Lower lobe of right lung (tissue), 2 donors: Measurements from ENCODE around the gene PKD2. TPM values are rescaled to one million over a fixed set of nuclear protein-coding genes. Genes with fewer than 3 reads are reported as not detected.
"Not testable (repeated sequence)": the region's sequence is repeated elsewhere in the genome, so short reads cannot be mapped to it uniquely, and the experiment has no call there.

Experiments used
- ATAC-seq, 2 donors: fragments of 200-7000 bp; cut with Tn5 transposase; one replicate each; pipeline ENCODE4 v1.9.1; 2020 to 2022; ENCODE audit warnings: mild to moderate bottlenecking in 2 of 2, moderate library complexity in 2 of 2
- DNase-seq: peaks from one replicate; pipeline ENCODE4 v3.0.0-alpha.2; 2020
- H3K27ac ChIP-seq: fragments of 200-600 bp; one replicate; pipeline ENCODE4 v1.8.0; 2022
- H3K27me3 ChIP-seq: fragments of 200-600 bp; one replicate; pipeline ENCODE4 v1.8.0; 2022; ENCODE audit warnings: low read depth
- H3K36me3 ChIP-seq: fragments of 200-600 bp; one replicate; pipeline ENCODE4 v1.8.0; 2022; ENCODE audit warnings: mild to moderate bottlenecking
- H3K4me1 ChIP-seq: fragments of 200-600 bp; one replicate; pipeline ENCODE4 v1.8.0; 2022
- H3K4me3 ChIP-seq: fragments of 200-600 bp; one replicate; pipeline ENCODE4 v1.8.0; 2022; ENCODE audit warnings: mild to moderate bottlenecking
- H3K9me3 ChIP-seq: fragments of 200-600 bp; one replicate; pipeline ENCODE4 v1.8.0; 2022
- CTCF ChIP-seq: fragments of 200-600 bp; IDR thresholded peaks from one replicate; pipeline ENCODE4 v1.8.0; 2022; ENCODE audit warnings: antibody characterized with exemption, mild to moderate bottlenecking
- intact Hi-C: fragments of 100-400 bp; cut with DNase I; formaldehyde crosslinking; loops from one replicate; pipeline ENCODE4 v1.11.0; 2022
- total RNA-seq: library from RNA; stranded (reverse); fragmentation: NEBNext Ultra II Directional; extraction: Animal tissue kit (Norgen Biotek cat#: 25700); gene quantifications from one replicate; pipeline ENCODE4 v1.2.1, GENCODE V29; 2021
- donor health status: DM: no; HTN: yes; CAD: no; lungs with severe emphysema.

The PKD2 gene
- total RNA-seq, 1 donor from 2014 or later = 21.4 TPM

GRCh38 chr4:88015659-88016295 lies 8.3 kb downstream of the PKD2 start:
- TF ChIP-seq CTCF = no peak
- ATAC-seq = no peak
- H3K36me3 ChIP-seq = peaks cover 14% of the 10 kb centered on the region

GRCh38 chr4:88017516-88018297 lies 10.3 kb downstream of the PKD2 start:
- Histone ChIP-seq H3K9me3 (no peaks in the 10 kb centered on the region), H3K4me1 (peaks cover 17% of the 10 kb centered on the region), H3K36me3 (peaks cover 21% of the 10 kb centered on the region), H3K27ac (peak overlapping the region; percentile 70), H3K27me3 (no peaks in the 10 kb centered on the region), H3K4me3 (no peak overlapping the region)
- intact Hi-C loops = no loop called here
- DNase-seq = no peak
- TF ChIP-seq CTCF = no peak
- ATAC-seq = peak; percentile 60 to 70

More at GRCh38 chr4:88015659-88016295, 8.3 kb downstream of the PKD2 start:
- H3K9me3 ChIP-seq = no peaks in the 10 kb centered on the region
- H3K4me3 ChIP-seq = no peak overlapping the region
- DNase-seq = no peak
- no peak overlapping the region for H3K27ac ChIP-seq
- no peaks in the 10 kb centered on the region for H3K27me3 ChIP-seq
- intact Hi-C loops = no loop called here
- peaks cover 32% of the 10 kb centered on the region for H3K4me1 ChIP-seq

GRCh38 chr4:88018466-88018865 lies 11.0 kb downstream of the PKD2 start:
- no peaks in the 10 kb centered on the region for H3K9me3 ChIP-seq
- ATAC-seq = no peak
- H3K4me1 ChIP-seq = peaks cover 13% of the 10 kb centered on the region
- peaks cover 21% of the 10 kb centered on the region for H3K36me3 ChIP-seq
- intact Hi-C loops = no loop called here
- no peak overlapping the region for H3K4me3 ChIP-seq
- H3K27ac ChIP-seq = peak overlapping the region; percentile 70
- no peak for TF ChIP-seq CTCF
- no peak for DNase-seq
- no peaks in the 10 kb centered on the region for H3K27me3 ChIP-seq

- H3K27ac ChIP-seq = no peak overlapping the region
- no peaks in the 10 kb centered on the region for H3K27me3 ChIP-seq
- H3K9me3 ChIP-seq = peaks cover 9% of the 10 kb centered on the region
- no peak for DNase-seq
- no peak overlapping the region for H3K4me3 ChIP-seq
- peaks cover 8% of the 10 kb centered on the region for H3K4me1 ChIP-seq
- no peak for TF ChIP-seq CTCF
- H3K36me3 ChIP-seq = peaks cover 21% of the 10 kb centered on the region
- no peak for ATAC-seq
- intact Hi-C loops = no loop called here
These were observed 14.4 kb downstream of the PKD2 start for GRCh38 chr4:88021824-88022223.

- ATAC-seq = no peak
- H3K36me3 ChIP-seq = peaks cover 21% of the 10 kb centered on the region
- H3K27ac ChIP-seq = no peak overlapping the region
- no peak for TF ChIP-seq CTCF
- no peaks in the 10 kb centered on the region for H3K27me3 ChIP-seq
- H3K4me3 ChIP-seq = no peak overlapping the region
- peaks cover 8% of the 10 kb centered on the region for H3K4me1 ChIP-seq
- no peak for DNase-seq
- intact Hi-C loops = no loop called here
- peaks cover 9% of the 10 kb centered on the region for H3K9me3 ChIP-seq
These were observed 14.9 kb downstream of the PKD2 start for GRCh38 chr4:88022289-88022688.

GRCh38 chr4:88025868-88026661 lies 18.6 kb downstream of the PKD2 start:
- H3K9me3 ChIP-seq, H3K36me3 ChIP-seq, ATAC-seq: not testable (repeated sequence)

More at GRCh38 chr4:88025868-88026661, 18.6 kb downstream of the PKD2 start:
- H3K4me1 ChIP-seq, DNase-seq, H3K4me3 ChIP-seq, intact Hi-C loops, H3K27ac ChIP-seq, H3K27me3 ChIP-seq: not testable (repeated sequence)
